ENCODE results near the gene DPF3.

Gene DPF3

GRCh38 chr14:72649603-72650227 is 244.2 kb downstream of the DPF3 start:
- H3K4me1 ChIP-seq (ENCODE audit: control insufficient read depth in 5 of 5, insufficient read depth in 5 of 5, low read length in 5 of 5) = peaks cover 0 to 8% (median 0%) of the 10 kb centered on the region in 5 donors
- H3K27me3 ChIP-seq (ENCODE audit: control insufficient read depth in 5 of 5, insufficient read depth in 4 of 5, low read length in 5 of 5) = peaks cover 0 to 7% (median 5%) of the 10 kb centered on the region in 5 donors
- no peak overlapping the region for H3K9ac ChIP-seq (ENCODE audit: low read length in 5 of 5)
- H3K27ac ChIP-seq (ENCODE audit: low read depth, low read length) = no peak overlapping the region
- H3K4me3 ChIP-seq (ENCODE audit: low read depth in 1 of 5, low read length in 5 of 5) = no peak overlapping the region
- H3K9me3 ChIP-seq (ENCODE audit: control insufficient read depth in 5 of 5, low read length in 5 of 5) = no peaks in the 10 kb centered on the region
- no peaks in the 10 kb centered on the region for H3K36me3 ChIP-seq (ENCODE audit: control insufficient read depth in 5 of 5, insufficient read depth in 5 of 5, low read length in 5 of 5)

GRCh38 chr14:72647782-72648181 is 246.1 kb downstream of the DPF3 start:
- Histone ChIP-seq H3K4me1 (ENCODE audit: control insufficient read depth in 5 of 5, insufficient read depth in 5 of 5, low read length in 5 of 5) (peaks cover 0 to 15% (median 8%) of the 10 kb centered on the region in 5 donors), H3K9me3 (ENCODE audit: control insufficient read depth in 5 of 5, low read length in 5 of 5) (no peaks in the 10 kb centered on the region), H3K4me3 (ENCODE audit: low read depth in 1 of 5, low read length in 5 of 5) (no peak overlapping the region), H3K36me3 (ENCODE audit: control insufficient read depth in 5 of 5, insufficient read depth in 5 of 5, low read length in 5 of 5) (no peaks in the 10 kb centered on the region), H3K27ac (ENCODE audit: low read depth, low read length) (no peak overlapping the region), H3K27me3 (ENCODE audit: control insufficient read depth in 5 of 5, insufficient read depth in 4 of 5, low read length in 5 of 5) (peaks cover 0 to 7% (median 5%) of the 10 kb centered on the region in 5 donors), H3K9ac (ENCODE audit: low read length in 5 of 5) (no peak overlapping the region)

GRCh38 chr14:72646861-72647528 is 246.9 kb downstream of the DPF3 start:
- peaks cover 0 to 7% (median 2%) of the 10 kb centered on the region in 5 donors for H3K27me3 ChIP-seq (ENCODE audit: control insufficient read depth in 5 of 5, insufficient read depth in 4 of 5, low read length in 5 of 5)
- H3K4me1 ChIP-seq (ENCODE audit: control insufficient read depth in 5 of 5, insufficient read depth in 5 of 5, low read length in 5 of 5) = peaks cover 0 to 15% (median 8%) of the 10 kb centered on the region in 5 donors
- H3K9ac ChIP-seq (ENCODE audit: low read length in 5 of 5) = no peak overlapping the region
- H3K36me3 ChIP-seq (ENCODE audit: control insufficient read depth in 5 of 5, insufficient read depth in 5 of 5, low read length in 5 of 5) = no peaks in the 10 kb centered on the region
- no peak overlapping the region for H3K4me3 ChIP-seq (ENCODE audit: low read depth in 1 of 5, low read length in 5 of 5)
- peaks cover 0 to 6% (median 0%) of the 10 kb centered on the region in 5 donors for H3K9me3 ChIP-seq (ENCODE audit: control insufficient read depth in 5 of 5, low read length in 5 of 5)
- no peak overlapping the region for H3K27ac ChIP-seq (ENCODE audit: low read depth, low read length)

- Histone ChIP-seq H3K4me1 (ENCODE audit: control insufficient read depth in 5 of 5, insufficient read depth in 5 of 5, low read length in 5 of 5) (peaks cover 0 to 11% (median 2%) of the 10 kb centered on the region in 5 donors), H3K27ac (ENCODE audit: low read depth, low read length) (no peak overlapping the region), H3K9ac (ENCODE audit: low read length in 5 of 5) (no peak overlapping the region), H3K4me3 (ENCODE audit: low read depth in 1 of 5, low read length in 5 of 5) (no peak overlapping the region), H3K27me3 (ENCODE audit: control insufficient read depth in 5 of 5, insufficient read depth in 4 of 5, low read length in 5 of 5) (peaks cover 0 to 7% (median 0%) of the 10 kb centered on the region in 5 donors), H3K36me3 (ENCODE audit: control insufficient read depth in 5 of 5, insufficient read depth in 5 of 5, low read length in 5 of 5) (no peaks in the 10 kb centered on the region), H3K9me3 (ENCODE audit: control insufficient read depth in 5 of 5, low read length in 5 of 5) (peaks cover 0 to 11% (median 0%) of the 10 kb centered on the region in 5 donors)
Measured at GRCh38 chr14:72645706-72646105, 248.2 kb downstream of the DPF3 start.

GRCh38 chr14:72644758-72645489 is 249.0 kb downstream of the DPF3 start:
- Histone ChIP-seq H3K4me3 (ENCODE audit: low read depth in 1 of 5, low read length in 5 of 5) (no peak overlapping the region), H3K36me3 (ENCODE audit: control insufficient read depth in 5 of 5, insufficient read depth in 5 of 5, low read length in 5 of 5) (no peaks in the 10 kb centered on the region), H3K4me1 (ENCODE audit: control insufficient read depth in 5 of 5, insufficient read depth in 5 of 5, low read length in 5 of 5) (peaks cover 0 to 8% (median 2%) of the 10 kb centered on the region in 5 donors), H3K27ac (ENCODE audit: low read depth, low read length) (no peak overlapping the region), H3K9me3 (ENCODE audit: control insufficient read depth in 5 of 5, low read length in 5 of 5) (peaks cover 0 to 14% (median 0%) of the 10 kb centered on the region in 5 donors), H3K27me3 (ENCODE audit: control insufficient read depth in 5 of 5, insufficient read depth in 4 of 5, low read length in 5 of 5) (peaks cover 0 to 3% (median 0%) of the 10 kb centered on the region in 5 donors), H3K9ac (ENCODE audit: low read length in 5 of 5) (no peak overlapping the region)

GRCh38 chr14:72644038-72644437 is 249.9 kb downstream of the DPF3 start:
- H3K36me3 ChIP-seq (ENCODE audit: control insufficient read depth in 5 of 5, insufficient read depth in 5 of 5, low read length in 5 of 5) = no peaks in the 10 kb centered on the region
- peaks cover 3 to 19% (median 6%) of the 10 kb centered on the region in 5 donors for H3K9me3 ChIP-seq (ENCODE audit: control insufficient read depth in 5 of 5, low read length in 5 of 5)
- H3K27ac ChIP-seq (ENCODE audit: low read depth, low read length) = no peak overlapping the region
- H3K4me3 ChIP-seq (ENCODE audit: low read depth in 1 of 5, low read length in 5 of 5) = no peak overlapping the region
- H3K27me3 ChIP-seq (ENCODE audit: control insufficient read depth in 5 of 5, insufficient read depth in 4 of 5, low read length in 5 of 5) = no peaks in the 10 kb centered on the region
- H3K4me1 ChIP-seq (ENCODE audit: control insufficient read depth in 5 of 5, insufficient read depth in 5 of 5, low read length in 5 of 5) = peaks cover 0 to 8% (median 2%) of the 10 kb centered on the region in 5 donors
- H3K9ac ChIP-seq (ENCODE audit: low read length in 5 of 5) = no peak overlapping the region

GRCh38 chr14:72643317-72643801 is 250.5 kb downstream of the DPF3 start:
- Histone ChIP-seq H3K9ac (ENCODE audit: low read length in 5 of 5) (no peak overlapping the region), H3K9me3 (ENCODE audit: control insufficient read depth in 5 of 5, low read length in 5 of 5) (peaks cover 3 to 20% (median 7%) of the 10 kb centered on the region in 5 donors), H3K36me3 (ENCODE audit: control insufficient read depth in 5 of 5, insufficient read depth in 5 of 5, low read length in 5 of 5) (no peaks in the 10 kb centered on the region), H3K4me1 (ENCODE audit: control insufficient read depth in 5 of 5, insufficient read depth in 5 of 5, low read length in 5 of 5) (peaks cover 0 to 8% (median 2%) of the 10 kb centered on the region in 5 donors), H3K4me3 (ENCODE audit: low read depth in 1 of 5, low read length in 5 of 5) (no peak overlapping the region), H3K27me3 (ENCODE audit: control insufficient read depth in 5 of 5, insufficient read depth in 4 of 5, low read length in 5 of 5) (no peaks in the 10 kb centered on the region), H3K27ac (ENCODE audit: low read depth, low read length) (no peak overlapping the region)

- Histone ChIP-seq H3K4me1 (ENCODE audit: control insufficient read depth in 5 of 5, insufficient read depth in 5 of 5, low read length in 5 of 5) (peaks cover 0 to 8% (median 2%) of the 10 kb centered on the region in 5 donors), H3K9ac (ENCODE audit: low read length in 5 of 5) (no peak overlapping the region), H3K9me3 (ENCODE audit: control insufficient read depth in 5 of 5, low read length in 5 of 5) (peaks cover 4 to 23% (median 10%) of the 10 kb centered on the region in 5 donors), H3K36me3 (ENCODE audit: control insufficient read depth in 5 of 5, insufficient read depth in 5 of 5, low read length in 5 of 5) (no peaks in the 10 kb centered on the region), H3K27ac (ENCODE audit: low read depth, low read length) (no peak overlapping the region), H3K4me3 (ENCODE audit: low read depth in 1 of 5, low read length in 5 of 5) (no peak overlapping the region), H3K27me3 (ENCODE audit: control insufficient read depth in 5 of 5, insufficient read depth in 4 of 5, low read length in 5 of 5) (no peaks in the 10 kb centered on the region)
Measured at GRCh38 chr14:72640911-72641485, 252.9 kb downstream of the DPF3 start.

GRCh38 chr14:72638021-72638420 is 255.9 kb downstream of the DPF3 start:
- H3K9ac ChIP-seq (ENCODE audit: low read length in 5 of 5) = no peak overlapping the region
- H3K4me3 ChIP-seq (ENCODE audit: low read depth in 1 of 5, low read length in 5 of 5) = no peak overlapping the region
- peaks cover 4 to 23% (median 10%) of the 10 kb centered on the region in 5 donors for H3K9me3 ChIP-seq (ENCODE audit: control insufficient read depth in 5 of 5, low read length in 5 of 5)
- no peaks in the 10 kb centered on the region for H3K27me3 ChIP-seq (ENCODE audit: control insufficient read depth in 5 of 5, insufficient read depth in 4 of 5, low read length in 5 of 5)
- peaks cover 0 to 2% (median under 1%) of the 10 kb centered on the region in 5 donors for H3K4me1 ChIP-seq (ENCODE audit: control insufficient read depth in 5 of 5, insufficient read depth in 5 of 5, low read length in 5 of 5)
- no peaks in the 10 kb centered on the region for H3K36me3 ChIP-seq (ENCODE audit: control insufficient read depth in 5 of 5, insufficient read depth in 5 of 5, low read length in 5 of 5)
- no peak overlapping the region for H3K27ac ChIP-seq (ENCODE audit: low read depth, low read length)

All from subcutaneous abdominal adipose tissue (tissue), 5 donors.